ENCODE results near the gene MAP2K5.

- TF ChIP-seq CTCF (conservative IDR thresholded peaks at IDR 0.05) (no peak), ZFX (IDR thresholded peaks at IDR 0.05) (no peak)
Observed at GRCh38 chr15:67607959-67608637, 65.6 kb downstream of the MAP2K5 start.
